Measurements from ENCODE around the gene VAPA.

Gene VAPA

GRCh38 chr18:9914584-9915290 is 921 bp downstream of the VAPA start:
- no peaks in the 10 kb centered on the region for H3K36me3 ChIP-seq (ENCODE audit: control insufficient read depth, insufficient read depth, low read length)
- peaks cover 39% of the 10 kb centered on the region for H3K4me1 ChIP-seq (ENCODE audit: control insufficient read depth, insufficient read depth, low read length)
- peak overlapping the region; percentile 98 for H3K4me3 ChIP-seq (ENCODE audit: low read depth, low read length)
- no peaks in the 10 kb centered on the region; the same call in 1 of the 2 replicates for H3K9me3 ChIP-seq (ENCODE audit: control insufficient read depth, insufficient read depth, low read depth, low read length)
- H3K9ac ChIP-seq (ENCODE audit: low read length): peak overlapping the region; percentile 87
- H3K27ac ChIP-seq (ENCODE audit: low read depth, low read length): peak overlapping the region; percentile 67; the same call in 1 of the 2 replicates
- no peaks in the 10 kb centered on the region for H3K27me3 ChIP-seq (ENCODE audit: control insufficient read depth, insufficient read depth, low read length)

GRCh38 chr18:9915291-9916076 is 1.7 kb downstream of the VAPA start:
- Histone ChIP-seq H3K9me3 (ENCODE audit: control insufficient read depth, insufficient read depth, low read depth, low read length) (no peaks in the 10 kb centered on the region; the same call in 1 of the 2 replicates), H3K27ac (ENCODE audit: low read depth, low read length) (no peak overlapping the region; the same call in 1 of the 2 replicates), H3K4me3 (ENCODE audit: low read depth, low read length) (peak overlapping the region; percentile 98), H3K36me3 (ENCODE audit: control insufficient read depth, insufficient read depth, low read length) (no peaks in the 10 kb centered on the region), H3K9ac (ENCODE audit: low read length) (peak overlapping the region; percentile 87), H3K27me3 (ENCODE audit: control insufficient read depth, insufficient read depth, low read length) (no peaks in the 10 kb centered on the region), H3K4me1 (ENCODE audit: control insufficient read depth, insufficient read depth, low read length) (peaks cover 42% of the 10 kb centered on the region)

- Histone ChIP-seq H3K27me3 (ENCODE audit: control insufficient read depth, insufficient read depth, low read length) (no peaks in the 10 kb centered on the region), H3K9ac (ENCODE audit: low read length) (no peak overlapping the region), H3K9me3 (ENCODE audit: control insufficient read depth, insufficient read depth, low read depth, low read length) (no peaks in the 10 kb centered on the region; the same call in 1 of the 2 replicates), H3K27ac (ENCODE audit: low read depth, low read length) (no peak overlapping the region), H3K4me1 (ENCODE audit: control insufficient read depth, insufficient read depth, low read length) (peaks cover 49% of the 10 kb centered on the region), H3K4me3 (ENCODE audit: low read depth, low read length) (peak overlapping the region; percentile 98), H3K36me3 (ENCODE audit: control insufficient read depth, insufficient read depth, low read length) (no peaks in the 10 kb centered on the region)
Measured at GRCh38 chr18:9916077-9916639, 2.3 kb downstream of the VAPA start.

- Histone ChIP-seq H3K27ac (ENCODE audit: low read depth, low read length) (no peak overlapping the region), H3K4me1 (ENCODE audit: control insufficient read depth, insufficient read depth, low read length) (peaks cover 51% of the 10 kb centered on the region), H3K27me3 (ENCODE audit: control insufficient read depth, insufficient read depth, low read length) (no peaks in the 10 kb centered on the region), H3K9me3 (ENCODE audit: control insufficient read depth, insufficient read depth, low read depth, low read length) (no peaks in the 10 kb centered on the region; the same call in 1 of the 2 replicates), H3K36me3 (ENCODE audit: control insufficient read depth, insufficient read depth, low read length) (no peaks in the 10 kb centered on the region), H3K9ac (ENCODE audit: low read length) (no peak overlapping the region), H3K4me3 (ENCODE audit: low read depth, low read length) (no peak overlapping the region)
Measured at GRCh38 chr18:9916808-9917207, 3.0 kb downstream of the VAPA start.

GRCh38 chr18:9918016-9918680 is 4.3 kb downstream of the VAPA start:
- Histone ChIP-seq H3K9me3 (ENCODE audit: control insufficient read depth, insufficient read depth, low read depth, low read length) (no peaks in the 10 kb centered on the region), H3K27ac (ENCODE audit: low read depth, low read length) (peak overlapping the region; percentile 57; the same call in 1 of the 2 replicates), H3K4me1 (ENCODE audit: control insufficient read depth, insufficient read depth, low read length) (peaks cover 53% of the 10 kb centered on the region), H3K36me3 (ENCODE audit: control insufficient read depth, insufficient read depth, low read length) (no peaks in the 10 kb centered on the region), H3K27me3 (ENCODE audit: control insufficient read depth, insufficient read depth, low read length) (no peaks in the 10 kb centered on the region), H3K9ac (ENCODE audit: low read length) (no peak overlapping the region), H3K4me3 (ENCODE audit: low read depth, low read length) (0 out of 2 replicates have a peak overlapping the region, but pooled peaks have one; percentile 21)

- H3K27me3 ChIP-seq (ENCODE audit: control insufficient read depth, insufficient read depth, low read length): no peaks in the 10 kb centered on the region
- no peaks in the 10 kb centered on the region for H3K36me3 ChIP-seq (ENCODE audit: control insufficient read depth, insufficient read depth, low read length)
- no peak overlapping the region for H3K9ac ChIP-seq (ENCODE audit: low read length)
- H3K4me1 ChIP-seq (ENCODE audit: control insufficient read depth, insufficient read depth, low read length): peaks cover 56% of the 10 kb centered on the region
- H3K27ac ChIP-seq (ENCODE audit: low read depth, low read length): no peak overlapping the region
- H3K9me3 ChIP-seq (ENCODE audit: control insufficient read depth, insufficient read depth, low read depth, low read length): no peaks in the 10 kb centered on the region
- no peak overlapping the region for H3K4me3 ChIP-seq (ENCODE audit: low read depth, low read length)
Measured at GRCh38 chr18:9919564-9920232, 5.9 kb downstream of the VAPA start.

- no peaks in the 10 kb centered on the region for H3K27me3 ChIP-seq (ENCODE audit: control insufficient read depth, insufficient read depth, low read length)
- H3K4me1 ChIP-seq (ENCODE audit: control insufficient read depth, insufficient read depth, low read length): peaks cover 64% of the 10 kb centered on the region
Measured at GRCh38 chr18:9922592-9923311, 8.9 kb downstream of the VAPA start.

GRCh38 chr18:9924371-9924943 is 10.6 kb downstream of the VAPA start:
- no peaks in the 10 kb centered on the region for H3K27me3 ChIP-seq (ENCODE audit: control insufficient read depth, insufficient read depth, low read length)
- H3K27ac ChIP-seq (ENCODE audit: low read depth, low read length): no peak overlapping the region
- no peaks in the 10 kb centered on the region for H3K36me3 ChIP-seq (ENCODE audit: control insufficient read depth, insufficient read depth, low read length)
- no peak overlapping the region for H3K4me3 ChIP-seq (ENCODE audit: low read depth, low read length)
- no peaks in the 10 kb centered on the region for H3K9me3 ChIP-seq (ENCODE audit: control insufficient read depth, insufficient read depth, low read depth, low read length)
- no peak overlapping the region for H3K9ac ChIP-seq (ENCODE audit: low read length)
- H3K4me1 ChIP-seq (ENCODE audit: control insufficient read depth, insufficient read depth, low read length): peaks cover 65% of the 10 kb centered on the region

More at GRCh38 chr18:9922592-9923311, 8.9 kb downstream of the VAPA start:
- H3K27ac ChIP-seq (ENCODE audit: low read depth, low read length): no peak overlapping the region
- no peak overlapping the region for H3K4me3 ChIP-seq (ENCODE audit: low read depth, low read length)
- no peaks in the 10 kb centered on the region for H3K9me3 ChIP-seq (ENCODE audit: control insufficient read depth, insufficient read depth, low read depth, low read length)
- H3K9ac ChIP-seq (ENCODE audit: low read length): no peak overlapping the region
- no peaks in the 10 kb centered on the region for H3K36me3 ChIP-seq (ENCODE audit: control insufficient read depth, insufficient read depth, low read length)

- no peaks in the 10 kb centered on the region for H3K9me3 ChIP-seq (ENCODE audit: control insufficient read depth, insufficient read depth, low read depth, low read length)
- H3K36me3 ChIP-seq (ENCODE audit: control insufficient read depth, insufficient read depth, low read length): no peaks in the 10 kb centered on the region
- no peak overlapping the region for H3K27ac ChIP-seq (ENCODE audit: low read depth, low read length)
- peaks cover 63% of the 10 kb centered on the region for H3K4me1 ChIP-seq (ENCODE audit: control insufficient read depth, insufficient read depth, low read length)
- H3K9ac ChIP-seq (ENCODE audit: low read length): no peak overlapping the region
- H3K27me3 ChIP-seq (ENCODE audit: control insufficient read depth, insufficient read depth, low read length): no peaks in the 10 kb centered on the region
- no peak overlapping the region for H3K4me3 ChIP-seq (ENCODE audit: low read depth, low read length)
Measured at GRCh38 chr18:9925369-9925768, 11.6 kb downstream of the VAPA start.

Measured in HUES6 (cell line).